Effector CD4-positive, alpha-beta T cell (primary cell): ENCODE results near the gene CTDSPL.
"Not testable (repeated sequence)": the region's sequence is repeated elsewhere in the genome, so short reads cannot be mapped to it uniquely, and the experiment has no call there.

Experiments used
- DNase-seq: peaks from one replicate; pipeline ENCODE4 v3.0.0-alpha.2; 2020
- total RNA-seq: gene quantifications from one replicate; lab custom pipeline; 2026; lab: John Stamatoyannopoulos, UW

Gene CTDSPL
- 0.56 reads per million for total RNA-seq

GRCh38 chr3:37861620-37862041 is at the start of gene CTDSPL:
Gene CTDSPL, plus strand, starts transcription at chr3:37861880. Its CDS starts 320 bp downstream, at chr3:37862200.
- no peak for DNase-seq

GRCh38 chr3:37812499-37812896 is 49.2 kb upstream of the CTDSPL start:
- no peak for DNase-seq

GRCh38 chr3:37813403-37813802 is 48.3 kb upstream of the CTDSPL start:
- no peak for DNase-seq

- no peak for DNase-seq
Observed at GRCh38 chr3:37814547-37814946, 47.1 kb upstream of the CTDSPL start.

GRCh38 chr3:37815156-37815555 is 46.5 kb upstream of the CTDSPL start:
- DNase-seq, result not testable (repeated sequence)

GRCh38 chr3:37816271-37816670 is 45.4 kb upstream of the CTDSPL start:
- DNase-seq, result no peak

- no peak for DNase-seq
Observed at GRCh38 chr3:37819591-37819990, 42.1 kb upstream of the CTDSPL start.

GRCh38 chr3:37820286-37820685 is 41.4 kb upstream of the CTDSPL start:
- no peak for DNase-seq

GRCh38 chr3:37823189-37823588 is 38.5 kb upstream of the CTDSPL start:
- DNase-seq, result no peak

- DNase-seq, result no peak
Observed at GRCh38 chr3:37824090-37824953, 37.4 kb upstream of the CTDSPL start.

GRCh38 chr3:37824954-37825328 is 36.7 kb upstream of the CTDSPL start:
- DNase-seq, result no peak

GRCh38 chr3:37825744-37826400 is 35.8 kb upstream of the CTDSPL start:
- no peak for DNase-seq

- DNase-seq, result no peak
Observed at GRCh38 chr3:37826502-37826901, 35.2 kb upstream of the CTDSPL start.

- DNase-seq, result no peak
Observed at GRCh38 chr3:37826933-37827332, 34.7 kb upstream of the CTDSPL start.

- no peak for DNase-seq
Observed at GRCh38 chr3:37832480-37832879, 29.2 kb upstream of the CTDSPL start.

- DNase-seq, result no peak
Observed at GRCh38 chr3:37833302-37834186, 28.1 kb upstream of the CTDSPL start.

GRCh38 chr3:37836589-37836988 is 25.1 kb upstream of the CTDSPL start:
- DNase-seq, result no peak

- no peak for DNase-seq
Observed at GRCh38 chr3:37847689-37848088, 14.0 kb upstream of the CTDSPL start.

- no peak for DNase-seq
Observed at GRCh38 chr3:37849146-37849923, 12.3 kb upstream of the CTDSPL start.

- no peak for DNase-seq
Observed at GRCh38 chr3:37852097-37852496, 9.6 kb upstream of the CTDSPL start.

GRCh38 chr3:37852771-37853170 is 8.9 kb upstream of the CTDSPL start:
- no peak for DNase-seq

- no peak for DNase-seq
Observed at GRCh38 chr3:37853691-37854413, 7.8 kb upstream of the CTDSPL start.
